GM12864 (cell line): ENCODE results near the gene FBXW5.

Experiments
- DNase-seq: peaks from one replicate; pipeline ENCODE4 v3.0.0-alpha.2; 2011; ENCODE audit warnings: low read depth
- H3K4me3 ChIP-seq: 2 replicates; pipeline ENCODE4 v1.5.1; 2011; ENCODE audit warnings: mild to moderate bottlenecking, low read depth, low read length, control low read depth
- TF ChIP-seq, protein P1 (sequence below): IDR thresholded peaks from 2 replicates; pipeline ENCODE4 v1.5.1; 2011; ENCODE audit warnings: low read depth, mild to moderate bottlenecking, moderate library complexity, low read length, control low read depth, inconsistent platforms; ENCODE audit errors: missing control alignments

FBXW5 gene

DNA sequence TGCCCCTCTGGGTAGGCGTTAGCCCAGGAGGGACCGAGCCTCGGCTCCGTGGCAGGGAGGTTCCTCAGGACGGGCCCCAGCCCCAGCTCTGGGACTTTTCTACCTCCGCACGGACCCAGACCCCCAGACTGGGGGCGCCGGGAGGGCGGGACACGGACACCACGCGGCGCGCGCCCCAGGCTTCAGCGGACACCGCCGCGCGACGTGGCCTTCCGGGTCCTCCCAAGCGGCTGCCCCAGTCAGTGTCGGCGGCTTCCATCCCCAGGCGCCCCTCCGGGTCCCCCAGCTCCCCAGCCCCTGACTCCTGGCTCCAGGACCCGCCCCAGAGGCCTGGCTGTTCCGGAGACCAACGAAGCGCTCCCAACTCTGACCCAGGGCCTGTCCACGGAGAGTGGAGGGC, 41.3 kb upstream of the FBXW5 start:
- no peak overlapping the region for H3K4me3 ChIP-seq
- no peak for DNase-seq
- TF ChIP-seq, protein P1, sequence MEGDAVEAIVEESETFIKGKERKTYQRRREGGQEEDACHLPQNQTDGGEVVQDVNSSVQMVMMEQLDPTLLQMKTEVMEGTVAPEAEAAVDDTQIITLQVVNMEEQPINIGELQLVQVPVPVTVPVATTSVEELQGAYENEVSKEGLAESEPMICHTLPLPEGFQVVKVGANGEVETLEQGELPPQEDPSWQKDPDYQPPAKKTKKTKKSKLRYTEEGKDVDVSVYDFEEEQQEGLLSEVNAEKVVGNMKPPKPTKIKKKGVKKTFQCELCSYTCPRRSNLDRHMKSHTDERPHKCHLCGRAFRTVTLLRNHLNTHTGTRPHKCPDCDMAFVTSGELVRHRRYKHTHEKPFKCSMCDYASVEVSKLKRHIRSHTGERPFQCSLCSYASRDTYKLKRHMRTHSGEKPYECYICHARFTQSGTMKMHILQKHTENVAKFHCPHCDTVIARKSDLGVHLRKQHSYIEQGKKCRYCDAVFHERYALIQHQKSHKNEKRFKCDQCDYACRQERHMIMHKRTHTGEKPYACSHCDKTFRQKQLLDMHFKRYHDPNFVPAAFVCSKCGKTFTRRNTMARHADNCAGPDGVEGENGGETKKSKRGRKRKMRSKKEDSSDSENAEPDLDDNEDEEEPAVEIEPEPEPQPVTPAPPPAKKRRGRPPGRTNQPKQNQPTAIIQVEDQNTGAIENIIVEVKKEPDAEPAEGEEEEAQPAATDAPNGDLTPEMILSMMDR = no peak

DNA sequence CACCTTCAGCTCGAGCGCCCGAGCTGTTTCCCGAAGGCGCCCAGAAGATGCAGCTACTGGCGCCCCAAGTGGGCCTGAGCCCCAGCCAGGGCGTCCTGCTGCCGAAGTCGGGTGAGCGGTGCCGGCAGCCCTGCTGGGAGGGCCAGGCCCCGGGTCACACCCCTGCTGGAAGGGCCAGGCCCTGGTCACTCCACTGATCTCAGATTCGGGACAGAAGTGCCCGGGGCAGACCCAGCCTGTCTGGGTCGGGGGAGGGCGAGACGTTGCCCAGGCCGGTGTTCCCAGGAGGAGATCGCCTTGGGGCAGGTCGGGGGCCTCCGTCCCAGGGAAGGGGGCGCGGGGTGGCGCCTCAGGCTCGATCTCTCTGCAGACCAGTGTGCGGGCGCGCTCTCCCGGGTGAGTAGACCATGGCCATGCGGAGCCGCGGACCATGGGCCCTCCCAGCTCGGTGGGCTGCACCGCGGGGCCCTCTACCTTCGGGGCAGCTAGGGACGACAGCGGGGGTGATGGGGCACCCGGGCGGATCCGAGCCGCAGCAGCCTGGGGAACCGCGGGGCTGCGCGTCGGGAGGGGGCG, 40.6 kb upstream of the FBXW5 start:
- no peak overlapping the region for H3K4me3 ChIP-seq
- TF ChIP-seq, protein P1 = no peak

DNA sequence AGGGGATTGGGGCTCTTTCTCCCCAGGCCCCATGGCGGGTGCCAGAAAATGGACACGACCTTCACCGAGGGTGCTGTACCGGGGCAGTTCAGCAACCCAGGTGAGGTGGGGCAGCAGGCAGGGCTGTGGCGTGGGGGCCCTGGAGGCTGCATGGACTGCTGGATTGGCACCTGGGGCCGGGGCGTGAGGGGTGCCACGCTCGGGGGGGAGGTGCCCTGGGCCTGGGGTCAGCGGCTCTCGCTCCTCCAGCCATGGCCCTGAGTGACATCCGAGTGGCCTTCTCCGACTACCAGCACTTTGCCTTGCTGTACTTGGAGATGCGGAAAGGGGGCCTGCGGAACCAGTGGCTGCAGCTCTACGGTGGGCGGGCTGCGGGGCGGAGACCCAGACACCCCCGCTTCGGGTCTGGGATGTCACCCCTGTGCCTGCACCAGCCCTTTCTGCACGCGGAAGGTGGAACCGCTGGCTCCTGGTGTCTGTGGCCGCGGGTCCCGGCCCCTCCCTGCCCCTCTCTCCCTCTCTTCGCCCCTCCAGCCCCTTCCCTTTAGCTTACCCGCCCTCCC, 40.0 kb upstream of the FBXW5 start:
- TF ChIP-seq, protein P1 = no peak
- H3K4me3 ChIP-seq = no peak overlapping the region
- DNase-seq = no peak

More for the DNA sequence above, 40.6 kb upstream of the FBXW5 start:
- no peak for DNase-seq

DNA sequence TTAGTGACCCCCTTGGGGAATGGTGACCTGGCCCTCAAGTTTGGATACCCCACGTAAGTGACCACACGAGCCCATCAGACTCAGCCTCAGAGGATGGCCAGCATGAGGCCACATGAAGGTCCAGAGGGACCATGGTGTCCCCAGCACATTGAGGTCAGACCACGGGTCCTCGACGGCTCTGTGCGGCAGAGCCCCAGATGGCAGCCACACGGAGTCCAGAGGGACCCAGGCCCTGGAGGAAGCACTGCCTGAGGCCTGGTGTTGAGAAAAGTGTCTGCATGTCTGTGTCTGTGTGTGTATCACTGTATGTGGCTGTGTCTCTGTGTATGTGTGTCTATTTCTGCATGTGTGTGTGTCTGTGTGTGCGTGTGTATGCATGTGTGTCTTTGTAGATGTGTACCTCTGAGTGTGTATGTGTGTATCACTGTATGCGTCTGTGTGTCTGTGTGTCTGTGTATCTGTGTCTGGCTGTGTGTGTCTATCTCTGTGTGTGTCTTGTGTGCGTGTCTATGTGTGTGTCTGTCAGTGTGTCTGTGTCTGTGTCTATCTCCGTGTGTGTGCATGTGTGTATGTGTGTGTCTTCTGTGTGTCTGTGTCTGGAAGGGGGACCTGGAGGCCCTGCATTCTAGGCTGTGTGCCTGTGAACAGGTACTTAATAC, 39.2 kb upstream of the FBXW5 start:
- DNase-seq = no peak
- no peak overlapping the region for H3K4me3 ChIP-seq
- TF ChIP-seq, protein P1 = no peak

DNA sequence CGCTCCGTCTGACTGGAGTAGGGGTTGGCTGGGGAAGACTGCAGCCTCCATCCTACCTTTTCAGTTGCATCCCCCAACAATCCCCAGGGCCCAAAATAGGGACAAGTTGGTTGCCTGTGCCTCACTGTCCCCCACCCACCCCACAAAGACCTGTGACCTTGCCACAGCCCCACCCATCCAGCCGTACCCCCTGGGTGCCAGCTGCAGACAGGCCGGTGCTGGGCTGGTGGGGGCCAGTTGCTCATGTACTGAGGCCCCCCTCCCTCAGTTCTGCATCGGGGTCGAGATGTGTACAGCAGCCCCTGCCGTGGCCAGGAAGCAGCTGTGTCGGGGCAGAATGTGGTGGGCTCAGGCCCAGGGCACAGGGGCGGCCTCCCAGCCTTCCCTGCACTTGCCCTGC, 38.6 kb upstream of the FBXW5 start:
- no peak overlapping the region for H3K4me3 ChIP-seq
- DNase-seq = no peak

DNA sequence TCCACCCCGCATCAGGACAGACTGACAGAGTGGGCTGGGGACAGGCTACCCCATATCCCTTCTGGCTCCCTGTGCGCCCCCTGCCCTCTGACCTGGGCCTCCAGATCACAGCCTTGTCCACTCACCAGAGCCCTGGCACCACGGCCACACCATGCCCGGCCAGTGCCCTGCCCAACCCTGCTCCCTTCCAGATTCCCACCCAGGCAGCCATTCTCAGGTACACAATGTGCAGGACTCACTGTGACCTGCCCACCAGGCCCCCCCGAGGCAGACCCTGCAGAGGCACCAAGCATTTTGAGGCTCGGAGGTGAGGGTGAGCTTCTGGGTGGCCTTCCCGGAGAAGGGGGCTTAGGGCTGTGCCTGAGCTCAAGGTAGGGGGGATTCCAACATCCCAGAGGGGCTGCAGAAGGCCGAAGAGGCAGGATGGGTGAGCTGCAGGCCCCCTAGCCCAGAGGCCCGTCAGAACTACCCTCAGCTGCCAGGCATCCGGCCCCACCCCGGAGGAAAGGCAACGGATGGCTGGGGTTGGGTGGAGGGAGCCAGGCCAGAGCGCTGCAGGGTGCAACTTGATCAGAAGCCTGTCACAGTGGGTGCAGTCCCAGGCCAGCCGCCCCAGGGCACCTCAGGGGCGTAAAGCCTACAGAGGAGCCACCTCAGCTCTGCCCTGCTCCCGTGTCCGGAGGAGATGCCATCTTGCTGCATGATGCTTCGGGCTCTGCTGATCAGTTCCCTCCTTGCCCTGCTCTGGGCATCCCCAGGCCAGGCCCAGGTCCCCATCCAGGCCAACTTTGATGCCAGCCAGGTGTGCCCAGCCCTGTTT, 37.9 kb upstream of the FBXW5 start, which contains the start of gene LCNL1:
Gene LCNL1, plus strand, starts transcription at position 762 of the 820 bp plus-strand sequence. CDS start 594 bp downstream, outside the sequence.
- no peak within 1 kb of the TSS for H3K4me3 ChIP-seq
- no peak for DNase-seq

More for the DNA sequence above, 38.6 kb upstream of the FBXW5 start:
- TF ChIP-seq, protein P1 = no peak

More for the DNA sequence above, 37.9 kb upstream of the FBXW5 start, which contains the start of gene LCNL1:
- TF ChIP-seq, protein P1 = no peak
